C4-2B (cell line): ENCODE measurements around the gene CHST9.
"Not testable (repeated sequence)": the region's sequence is repeated elsewhere in the genome, so short reads cannot be mapped to it uniquely, and the experiment has no call there.

Experiments
- H3K27ac ChIP-seq: fragments of 450-650 bp; 2 replicates; pipeline ENCODE4 v1.5.1; 2017
- CTCF ChIP-seq: fragments of 450-650 bp; conservative IDR thresholded peaks from 2 replicates; pipeline ENCODE4 v1.5.1; 2017; ENCODE audit warnings: mild to moderate bottlenecking
- ZFX ChIP-seq: fragments of 450-650 bp; IDR thresholded peaks from 2 replicates; pipeline ENCODE4 v1.6.1; 2017

CHST9 gene, protein sequence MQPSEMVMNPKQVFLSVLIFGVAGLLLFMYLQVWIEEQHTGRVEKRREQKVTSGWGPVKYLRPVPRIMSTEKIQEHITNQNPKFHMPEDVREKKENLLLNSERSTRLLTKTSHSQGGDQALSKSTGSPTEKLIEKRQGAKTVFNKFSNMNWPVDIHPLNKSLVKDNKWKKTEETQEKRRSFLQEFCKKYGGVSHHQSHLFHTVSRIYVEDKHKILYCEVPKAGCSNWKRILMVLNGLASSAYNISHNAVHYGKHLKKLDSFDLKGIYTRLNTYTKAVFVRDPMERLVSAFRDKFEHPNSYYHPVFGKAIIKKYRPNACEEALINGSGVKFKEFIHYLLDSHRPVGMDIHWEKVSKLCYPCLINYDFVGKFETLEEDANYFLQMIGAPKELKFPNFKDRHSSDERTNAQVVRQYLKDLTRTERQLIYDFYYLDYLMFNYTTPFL

DNA sequence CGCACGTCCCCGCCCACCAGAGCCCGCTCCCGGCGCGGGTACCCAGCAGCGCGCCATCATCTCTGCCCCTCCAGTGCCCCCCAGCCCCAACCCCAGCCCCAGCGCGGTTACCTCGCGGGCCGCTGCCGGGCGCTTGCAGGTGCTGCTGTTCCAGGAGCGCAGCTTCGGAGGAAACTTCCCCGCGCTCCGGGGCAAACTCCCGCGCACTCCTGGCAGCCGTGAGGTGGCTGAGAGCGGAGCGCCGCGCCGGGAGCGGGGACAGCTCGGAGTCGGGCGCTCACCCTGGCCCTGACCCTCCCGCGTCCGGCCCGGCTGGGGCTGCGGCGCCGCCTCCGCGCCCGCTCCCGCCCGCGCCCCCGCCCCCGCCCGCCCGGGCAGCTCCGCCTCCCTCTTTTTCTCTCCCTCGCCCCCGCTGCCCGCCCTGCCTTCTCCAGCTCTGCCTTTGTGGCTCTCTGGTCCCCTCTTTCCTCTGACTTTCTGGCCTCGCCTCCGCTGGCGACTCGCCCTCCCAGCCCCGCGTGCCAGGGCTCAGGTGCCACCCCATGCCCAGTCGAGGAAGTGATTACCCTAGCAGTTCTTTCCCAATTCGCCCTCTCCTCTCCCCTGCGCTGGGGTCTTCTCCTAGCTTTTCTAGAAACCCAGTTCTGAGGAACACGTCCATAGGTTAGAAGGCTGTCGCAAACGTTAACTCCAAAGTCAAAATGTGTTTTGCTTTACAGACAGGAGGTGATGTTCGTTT is at the start of gene CHST9:
TSS of gene CHST9 (minus strand) at position 284 of the 739 bp plus-strand sequence. CDS start 42,499 bp downstream, outside the sequence.
- TF ChIP-seq ZFX (no peak), CTCF (no peak)
- no peak within 1 kb of the TSS for H3K27ac ChIP-seq

- not testable (repeated sequence) for H3K27ac ChIP-seq
Observed at GRCh38 chr18:27232355-27232754, 47.2 kb upstream of the CHST9 start.

- not testable (repeated sequence) for H3K27ac ChIP-seq
Observed at GRCh38 chr18:27231671-27232070, 46.6 kb upstream of the CHST9 start.

GRCh38 chr18:27231221-27231620 is 46.1 kb upstream of the CHST9 start:
- not testable (repeated sequence) for H3K27ac ChIP-seq

- no peak overlapping the region for H3K27ac ChIP-seq
- TF ChIP-seq CTCF (no peak), ZFX (no peak)
Observed at GRCh38 chr18:27227721-27228120, 42.6 kb upstream of the CHST9 start.

DNA sequence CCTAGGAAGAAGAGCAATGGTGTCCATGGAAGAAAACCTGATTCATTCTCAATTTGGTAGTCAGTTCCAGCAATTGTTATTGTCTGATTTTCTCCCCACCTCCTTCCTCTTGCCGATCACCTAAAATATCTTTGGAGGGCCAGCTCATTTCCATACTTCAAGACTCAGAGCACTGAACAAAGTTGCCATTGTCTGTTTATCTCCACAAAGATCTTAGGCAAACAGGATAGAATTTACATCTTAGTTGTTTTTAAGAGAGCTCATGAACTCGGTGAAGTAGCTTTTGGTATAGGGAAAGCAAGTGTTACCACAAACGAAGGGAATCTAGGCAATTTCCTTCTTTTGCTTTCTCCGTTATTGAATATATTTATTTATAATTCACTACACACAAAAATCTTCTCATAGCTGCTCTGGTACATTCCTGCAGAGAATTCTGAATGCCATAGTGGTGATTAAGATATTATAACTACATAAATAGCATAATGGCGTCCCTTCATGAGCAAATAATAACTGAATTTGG is 41.5 kb upstream of the CHST9 start:
- no peak for TF ChIP-seq ZFX
- no peak for TF ChIP-seq CTCF
- H3K27ac ChIP-seq: no peak overlapping the region

DNA sequence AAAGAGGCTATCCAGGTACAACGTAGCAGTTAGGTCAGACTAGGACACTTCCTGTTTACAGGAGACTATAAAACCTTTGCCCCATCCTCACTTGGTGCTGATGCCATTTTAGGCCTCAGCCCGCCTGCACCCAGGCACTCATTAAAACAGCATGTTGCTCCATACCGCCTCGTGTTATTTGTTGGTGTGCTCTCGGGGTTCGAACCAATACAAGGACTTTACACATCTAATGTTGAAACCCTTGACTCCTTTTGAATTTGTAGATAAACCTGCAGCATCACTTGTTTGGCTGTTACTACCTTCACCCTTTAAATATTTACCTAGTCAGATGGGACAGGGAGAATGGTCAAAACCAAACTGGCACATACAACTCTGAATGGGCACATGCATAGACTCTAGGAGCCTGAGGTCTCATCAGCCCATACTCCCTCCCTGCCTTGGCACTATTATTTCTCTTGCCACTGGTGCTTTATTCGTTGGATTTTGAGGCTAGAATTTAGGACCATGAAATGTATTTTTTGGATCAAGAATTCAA is 40.9 kb upstream of the CHST9 start:
- no peak for TF ChIP-seq CTCF
- no peak for TF ChIP-seq ZFX

GRCh38 chr18:27223526-27224291 is 38.6 kb upstream of the CHST9 start:
- TF ChIP-seq ZFX: no peak
- no peak for TF ChIP-seq CTCF
- H3K27ac ChIP-seq: no peak overlapping the region

More for the DNA sequence above, 40.9 kb upstream of the CHST9 start:
- H3K27ac ChIP-seq: no peak overlapping the region
